ENCODE data around the gene ISG15. TPM values are rescaled to one million over a fixed set of nuclear protein-coding genes. Genes with fewer than 3 reads are reported as not detected.
"Not testable (repeated sequence)": the region's sequence is repeated elsewhere in the genome, so short reads cannot be mapped to it uniquely, and the experiment has no call there.

Gene ISG15
- polyA plus RNA-seq, 6 donors from 2014 or later: 55.1 to 183 (median 124) TPM

DNA sequence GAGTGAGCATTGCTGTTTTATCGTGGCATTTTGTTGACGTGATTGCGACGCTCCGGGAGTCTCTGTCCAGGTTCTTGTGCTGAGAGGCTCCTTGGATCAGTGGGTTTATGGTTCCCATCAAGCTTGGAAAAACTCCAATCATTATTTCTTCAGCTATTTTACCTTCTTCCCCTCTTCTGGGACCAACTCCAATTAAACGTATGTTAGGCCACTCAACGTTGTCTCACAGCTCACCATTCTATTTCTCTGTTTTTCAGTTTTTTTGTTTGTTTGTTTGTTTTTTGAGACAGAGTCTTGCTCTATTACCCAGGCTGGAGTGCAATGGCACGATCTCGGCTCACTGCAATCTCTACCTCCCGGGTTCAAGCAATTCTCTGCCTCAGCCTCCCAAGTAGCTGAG lies 21.4 kb upstream of the ISG15 start:
- Mint-ChIP-seq H3K9me3 (peaks cover 0 to 10% (median 4%) of the 10 kb centered on the region in 7 donors), H3K27ac (no peak overlapping the region), H3K4me3 (no peak overlapping the region), H3K4me1 (peaks cover 0 to 10% (median 6%) of the 10 kb centered on the region in 3 donors), H3K36me3 (peaks cover 6 to 18% of the 10 kb centered on the region in 2 donors), H3K27me3 (peaks cover 44 to 85% (median 58%) of the 10 kb centered on the region in 3 donors)
- no peak for DNase-seq
- ATAC-seq (ENCODE audit: low read depth in 2 of 2): no peak

DNA sequence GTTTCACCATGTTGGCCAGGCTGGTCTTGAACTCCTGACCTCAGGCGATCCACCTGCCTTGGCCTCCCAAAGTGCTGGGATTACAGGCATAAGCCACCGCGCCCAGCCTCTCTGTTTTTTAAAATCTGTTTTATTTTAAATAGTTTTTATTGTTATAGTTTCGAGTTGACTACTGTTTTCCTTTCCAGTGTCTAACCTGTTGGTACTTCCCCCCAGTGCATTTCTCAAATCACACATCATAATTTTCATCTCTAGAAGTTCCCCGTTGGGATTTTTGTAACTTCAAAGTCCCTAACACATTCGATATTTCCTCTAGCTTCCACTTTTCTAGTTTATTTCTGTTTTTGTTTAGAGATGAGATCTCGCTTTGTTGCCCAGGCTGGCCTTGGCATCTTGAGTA lies 20.9 kb upstream of the ISG15 start:
- Mint-ChIP-seq H3K9me3 (peaks cover 0 to 10% (median 4%) of the 10 kb centered on the region in 7 donors), H3K27me3 (peaks cover 44 to 89% (median 62%) of the 10 kb centered on the region in 3 donors), H3K4me1 (peaks cover 2 to 14% (median 10%) of the 10 kb centered on the region in 3 donors), H3K4me3 (no peak overlapping the region), H3K36me3 (peaks cover 6 to 18% of the 10 kb centered on the region in 2 donors), H3K27ac (no peak overlapping the region)
- DNase-seq: no peak
- no peak for ATAC-seq (ENCODE audit: low read depth in 2 of 2)

DNA sequence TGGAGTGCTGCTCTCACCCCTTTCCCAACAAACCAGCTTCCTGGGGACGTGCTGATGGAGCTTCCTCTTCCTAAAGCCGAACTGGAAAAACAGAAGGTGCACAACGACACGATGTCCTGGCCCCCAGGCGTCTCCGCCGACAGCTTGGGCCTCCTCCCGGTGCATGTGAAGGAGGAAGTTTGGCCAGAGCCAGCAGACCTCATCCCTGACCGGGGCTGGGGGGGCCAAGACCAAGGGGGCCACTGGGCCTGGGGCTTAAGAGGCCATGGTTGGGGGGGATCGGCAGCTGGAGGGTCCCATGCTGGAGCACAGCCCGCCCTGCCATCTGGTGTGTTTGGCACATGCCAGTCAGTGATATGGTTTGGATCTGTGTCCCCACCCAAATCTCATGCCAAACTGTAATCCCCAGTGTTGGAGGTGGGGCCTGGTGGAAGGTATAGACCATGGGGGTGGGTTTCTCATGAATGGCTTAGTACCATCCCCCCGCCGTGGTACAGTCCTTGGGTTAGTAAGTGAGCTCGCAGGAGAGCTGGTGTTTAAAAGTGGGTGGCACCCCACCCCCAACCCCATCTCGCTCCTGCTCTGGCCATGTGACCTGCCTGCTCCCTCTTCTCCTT lies 19.8 kb upstream of the ISG15 start:
- H3K4me3 Mint-ChIP-seq: no peak overlapping the region
- no peak overlapping the region for H3K27ac Mint-ChIP-seq

GRCh38 chr1:994546-994945 lies 18.8 kb upstream of the ISG15 start:
- DNase-seq; H3K27ac Mint-ChIP-seq; H3K9me3 Mint-ChIP-seq; ATAC-seq (ENCODE audit: low read depth in 2 of 2): not testable (repeated sequence)
- Mint-ChIP-seq H3K36me3 (peaks cover 6 to 13% of the 10 kb centered on the region in 2 donors), H3K4me1 (peaks cover 6 to 16% (median 11%) of the 10 kb centered on the region in 3 donors), H3K4me3 (peak overlapping the region in 1 of 8 donors; percentile 20), H3K27me3 (peaks cover 29 to 73% (median 51%) of the 10 kb centered on the region in 3 donors)

More for the DNA sequence above, 19.8 kb upstream of the ISG15 start:
- Mint-ChIP-seq H3K4me1 (peaks cover 6 to 16% (median 11%) of the 10 kb centered on the region in 3 donors), H3K36me3 (peaks cover 6 to 18% of the 10 kb centered on the region in 2 donors), H3K9me3 (peaks cover 0 to 7% (median 4%) of the 10 kb centered on the region in 7 donors), H3K27me3 (peaks cover 38 to 84% (median 62%) of the 10 kb centered on the region in 3 donors)
- DNase-seq: no peak
- ATAC-seq (ENCODE audit: low read depth in 2 of 2): no peak

DNA sequence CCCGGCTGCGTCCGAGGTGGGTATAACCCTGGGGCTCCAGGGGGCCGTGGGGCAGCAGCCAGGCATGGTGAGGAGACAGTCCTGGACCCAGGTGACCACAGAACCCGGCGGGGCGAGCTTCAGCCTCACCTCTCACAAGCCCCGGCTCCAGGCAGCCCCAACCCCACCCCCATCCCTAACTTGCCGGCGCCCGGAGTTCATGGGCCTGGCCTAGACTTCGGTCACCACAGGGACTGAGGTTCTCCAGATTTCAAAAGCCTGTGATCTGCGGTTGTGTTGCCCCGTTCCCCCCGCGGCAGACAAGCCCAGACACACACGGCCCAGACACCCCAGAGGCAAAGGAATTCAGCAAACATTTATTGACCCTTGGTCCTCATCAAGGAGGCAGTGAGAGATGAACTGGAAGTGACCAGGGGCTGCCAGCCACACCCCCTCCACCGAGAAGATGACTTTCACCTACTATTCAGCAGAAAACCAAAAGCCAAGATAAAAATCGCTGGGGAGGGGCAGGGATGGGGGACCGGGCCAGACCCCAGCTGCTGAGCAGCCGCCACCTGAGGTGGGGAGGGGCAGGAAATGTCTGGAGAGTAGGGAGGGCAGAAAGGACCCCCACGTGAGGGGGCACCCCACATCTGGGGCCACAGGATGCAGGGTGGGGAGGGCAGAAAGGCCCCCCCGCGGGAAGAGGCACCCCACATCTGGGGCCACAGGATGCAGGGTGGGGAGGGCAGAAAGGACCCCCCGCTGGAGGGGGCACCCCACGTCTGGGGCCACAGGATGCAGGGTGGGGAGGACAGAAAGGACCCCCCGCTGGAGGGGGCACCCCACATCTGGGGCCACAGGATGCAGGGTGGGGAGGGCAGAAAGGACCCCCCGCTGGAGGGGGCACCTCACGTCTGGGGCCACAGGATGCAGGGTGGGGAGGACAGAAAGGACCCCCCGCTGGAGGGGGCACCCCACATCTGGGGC lies 17.3 kb upstream of the ISG15 start:
- Mint-ChIP-seq H3K4me1 (peaks cover 12 to 20% (median 13%) of the 10 kb centered on the region in 3 donors), H3K9me3 (peaks cover 0 to 7% (median 3%) of the 10 kb centered on the region in 7 donors), H3K4me3 (peak overlapping the region in 2 of 8 donors; percentile 15 to 57), H3K36me3 (peaks cover 6 to 13% of the 10 kb centered on the region in 2 donors), H3K27me3 (peaks cover 29 to 66% (median 54%) of the 10 kb centered on the region in 3 donors), H3K27ac (peak overlapping the region in 1 of 6 donors; percentile 61)
- DNase-seq: no peak
- ATAC-seq (ENCODE audit: low read depth in 2 of 2): no peak

DNA sequence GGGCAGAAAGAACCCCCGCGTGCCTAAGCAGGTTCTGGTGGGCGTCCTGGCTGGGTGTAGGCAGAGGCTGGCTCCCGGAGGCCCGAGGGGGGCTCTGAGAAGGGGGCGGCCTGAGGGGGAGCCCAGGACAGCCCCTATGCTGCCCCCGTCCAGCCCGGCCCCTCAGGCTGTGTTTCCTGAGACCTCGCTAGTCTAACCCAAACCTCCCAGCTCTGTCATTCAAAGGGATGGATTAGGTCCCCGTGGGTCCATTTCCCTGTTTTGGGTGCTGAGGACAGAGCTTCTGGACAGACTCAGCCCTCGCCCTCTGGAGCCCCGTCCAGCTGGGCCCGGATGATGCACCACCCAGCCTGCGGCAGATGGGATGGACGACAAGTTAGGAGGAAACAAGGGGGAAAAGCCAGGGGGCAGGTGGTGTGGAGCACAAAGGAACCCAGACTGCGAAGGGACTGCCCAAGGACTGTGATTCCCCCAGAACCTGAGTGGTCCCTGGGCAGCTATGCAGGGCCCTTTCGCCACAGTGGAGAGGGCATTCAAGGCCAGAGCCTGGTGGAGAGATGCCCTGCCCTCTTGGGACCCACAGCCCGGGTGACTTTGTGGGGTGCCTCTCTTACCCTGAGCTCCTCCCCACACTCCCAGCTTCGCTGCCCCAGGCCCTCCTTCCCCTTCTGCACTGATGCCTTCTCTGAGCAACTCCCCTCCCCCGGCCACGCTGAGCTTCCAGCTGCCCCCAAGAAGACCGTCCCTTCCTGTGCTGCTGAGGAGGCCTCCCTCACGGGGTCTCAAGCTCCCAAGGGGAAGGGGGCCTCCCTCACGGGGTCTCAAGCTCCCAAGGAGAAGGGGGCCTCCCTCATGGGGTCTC lies 16.2 kb upstream of the ISG15 start:
- Mint-ChIP-seq H3K36me3 (peaks cover 6 to 7% of the 10 kb centered on the region in 2 donors), H3K27ac (peak overlapping the region in 3 of 6 donors; percentile 59 to 88 (median 71)), H3K4me1 (peaks cover 15 to 19% (median 17%) of the 10 kb centered on the region in 3 donors), H3K4me3 (peak overlapping the region in 5 of 8 donors; percentile 26 to 77 (median 51)), H3K9me3 (peaks cover 0 to 6% (median 0%) of the 10 kb centered on the region in 7 donors), H3K27me3 (peaks cover 26 to 57% (median 46%) of the 10 kb centered on the region in 3 donors)
- no peak for ATAC-seq (ENCODE audit: low read depth in 2 of 2)
- DNase-seq: no peak

GRCh38 chr1:997713-997992 lies 15.6 kb upstream of the ISG15 start:
- ATAC-seq (ENCODE audit: low read depth in 2 of 2) (no peak), DNase-seq (no peak)
- peak overlapping the region in 2 of 6 donors; percentile 59 to 71 for H3K27ac Mint-ChIP-seq
- H3K4me1 Mint-ChIP-seq: peaks cover 15 to 20% (median 19%) of the 10 kb centered on the region in 3 donors
- H3K27me3 Mint-ChIP-seq: peaks cover 23 to 51% (median 40%) of the 10 kb centered on the region in 3 donors
- peaks cover 1 to 3% of the 10 kb centered on the region in 2 donors for H3K36me3 Mint-ChIP-seq
- peaks cover 0 to 2% (median 0%) of the 10 kb centered on the region in 7 donors for H3K9me3 Mint-ChIP-seq
- H3K4me3 Mint-ChIP-seq: peak overlapping the region in 2 of 8 donors; percentile 25 to 48

DNA sequence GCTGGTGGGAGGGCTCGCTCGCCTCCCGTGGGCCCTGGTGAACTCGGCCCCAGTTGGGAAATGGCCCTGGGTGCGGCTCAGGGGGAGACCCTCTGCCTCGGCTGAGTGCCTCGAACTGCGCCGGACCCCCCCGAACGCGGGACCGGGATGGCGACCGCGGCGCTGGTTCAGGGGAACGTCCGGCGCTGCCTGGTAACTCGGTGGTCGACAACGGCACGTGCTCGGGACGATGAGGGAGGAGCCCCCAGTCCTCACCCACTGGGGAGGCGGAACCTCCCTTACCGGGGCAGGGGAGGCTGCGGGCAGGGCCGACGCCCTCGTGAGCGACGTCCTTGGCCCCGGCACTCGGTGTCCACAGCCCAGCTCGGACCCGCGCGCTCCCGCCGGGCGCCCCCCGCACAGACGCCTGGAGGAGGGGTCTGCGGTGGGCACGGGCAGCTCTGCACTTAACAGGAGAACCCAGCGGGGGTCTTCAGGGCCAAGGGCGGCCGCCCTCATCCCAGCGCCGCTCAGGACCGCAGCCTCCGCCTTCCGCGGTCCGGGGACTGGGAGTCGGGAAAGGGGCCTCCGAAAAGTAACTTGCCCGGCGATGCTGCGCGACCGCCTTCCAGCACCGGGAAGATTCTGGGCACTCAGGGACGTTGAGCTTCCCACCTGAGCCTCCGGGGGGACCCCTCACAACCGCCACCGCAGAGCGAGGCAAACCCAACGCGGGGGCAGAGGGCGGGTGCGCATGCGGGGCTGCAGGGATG lies 15.1 kb upstream of the ISG15 start:
- H3K27ac Mint-ChIP-seq: peak overlapping the region in 2 of 6 donors; percentile 71 to 87
- peak overlapping the region in 6 of 8 donors; percentile 38 to 79 (median 58) for H3K4me3 Mint-ChIP-seq
- no peak for DNase-seq
- H3K36me3 Mint-ChIP-seq: no peaks in the 10 kb centered on the region
- no peak for ATAC-seq (ENCODE audit: low read depth in 2 of 2)
- no peaks in the 10 kb centered on the region for H3K9me3 Mint-ChIP-seq
- peaks cover 24 to 50% (median 35%) of the 10 kb centered on the region in 3 donors for H3K27me3 Mint-ChIP-seq
- H3K4me1 Mint-ChIP-seq: peaks cover 15 to 20% (median 19%) of the 10 kb centered on the region in 3 donors

DNA sequence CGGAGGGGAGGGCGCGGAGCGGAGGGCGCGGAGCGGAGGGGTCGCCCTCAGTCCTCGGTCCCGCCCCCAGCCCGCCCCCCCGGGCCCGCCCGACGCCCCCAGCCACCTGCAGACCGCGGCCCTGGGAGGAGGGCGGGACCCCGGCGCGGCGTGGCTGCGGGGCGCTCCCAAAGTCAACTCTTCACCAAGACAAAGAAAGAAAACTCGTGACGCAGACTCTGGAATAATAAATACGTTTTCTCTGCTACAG lies 14.6 kb upstream of the ISG15 start:
- Mint-ChIP-seq H3K36me3 (no peaks in the 10 kb centered on the region), H3K4me1 (peaks cover 15 to 20% (median 19%) of the 10 kb centered on the region in 3 donors), H3K27ac (peak overlapping the region in 2 of 6 donors; percentile 71 to 87), H3K9me3 (no peaks in the 10 kb centered on the region), H3K27me3 (peaks cover 27 to 50% (median 35%) of the 10 kb centered on the region in 3 donors), H3K4me3 (peak overlapping the region in 6 of 8 donors; percentile 43 to 79 (median 51))
- ATAC-seq (ENCODE audit: low read depth in 2 of 2) (no peak), DNase-seq (no peak)

GRCh38 chr1:998995-999724 lies 14.1 kb upstream of the ISG15 start:
- no peaks in the 10 kb centered on the region for H3K9me3 Mint-ChIP-seq
- peak overlapping the region in 1 of 6 donors; percentile 71 for H3K27ac Mint-ChIP-seq
- ATAC-seq (ENCODE audit: low read depth in 2 of 2) (peak; percentile 5 to 8), DNase-seq (peak; percentile 39)
- H3K4me1 Mint-ChIP-seq: peaks cover 15 to 20% (median 19%) of the 10 kb centered on the region in 3 donors
- peaks cover 27 to 52% (median 37%) of the 10 kb centered on the region in 3 donors for H3K27me3 Mint-ChIP-seq
- peak overlapping the region; percentile 30 to 79 (median 64) for H3K4me3 Mint-ChIP-seq
- no peaks in the 10 kb centered on the region for H3K36me3 Mint-ChIP-seq

GRCh38 chr1:999725-1000356 lies 13.5 kb upstream of the ISG15 start, which contains the start of gene HES4:
HES4 (minus strand) TSS chr1:1000097; CDS start chr1:999973, 124 bp downstream.
- Mint-ChIP-seq H3K27me3 (peaks cover 27 to 53% (median 40%) of the 10 kb centered on the region in 3 donors), H3K36me3 (peaks cover 0 to 5% of the 10 kb centered on the region in 2 donors), H3K9me3 (no peaks in the 10 kb centered on the region), H3K27ac (peak within 1 kb of the TSS; percentile 94 to 98 (median 96)), H3K4me3 (peak within 1 kb of the TSS; percentile 76 to 90 (median 80)), H3K4me1 (peaks cover 16 to 23% (median 23%) of the 10 kb centered on the region in 3 donors)
- ATAC-seq (ENCODE audit: low read depth in 2 of 2) (peak; percentile 50 to 54), DNase-seq (peak; percentile 66)
